ENCODE data around the gene CIDEC. TPM values are rescaled to one million over a fixed set of nuclear protein-coding genes. Genes with fewer than 3 reads are reported as not detected.
A peak's percentile ranks its signal among the peaks of the same experiment; 100 is the strongest.

The CIDEC gene
- total and polyA plus RNA-seq, 9 of the 15 experiments (the other 6 are each of a cell fraction or from before 2014, with no cell fraction given), result not detected

- TF ChIP-seq L3MBTL2 (IDR thresholded peaks at IDR 0.05) (peak; percentile 56; the same call in 1 of the 2 replicates), E4F1 (CRISPR knock-in tag; IDR thresholded peaks at IDR 0.05; ENCODE audit: borderline replicate concordance) (no peak), BCL6 (CRISPR knock-in tag; IDR thresholded peaks at IDR 0.05) (no peak), VEZF1 (CRISPR knock-in tag; IDR thresholded peaks at IDR 0.05) (peak; percentile 15; the same call in 1 of the 2 replicates), MGA (IDR thresholded peaks at IDR 0.05) (peak; percentile 25; the same call in 1 of the 2 replicates), ZSCAN32 (CRISPR knock-in tag; IDR thresholded peaks at IDR 0.05) (no peak), DACH1 (IDR thresholded peaks at IDR 0.05; ENCODE audit: partially characterized antibody) (no peak), TRIM24 (IDR thresholded peaks at IDR 0.05) (0 out of 4 replicates have a peak, but pooled peaks have one; percentile 39 to 56), MITF (IDR thresholded peaks at IDR 0.05) (no peak)
Observed at GRCh38 chr3:9912294-9912935, 32.4 kb upstream of the CIDEC start (continued).
